Stomach (tissue), 9 donors: ENCODE measurements around the gene MAST2. TPM values are rescaled to one million over a fixed set of nuclear protein-coding genes. Genes with fewer than 3 reads are reported as not detected.
"Not testable (repeated sequence)": the region's sequence is repeated elsewhere in the genome, so short reads cannot be mapped to it uniquely, and the experiment has no call there.

Experiments used
- DNase-seq, 2 donors: peaks; one replicate each; pipeline versions ENCODE4 v3.0.0 to v3.0.0-alpha.2; 2013 to 2019
- H3K27ac ChIP-seq, 5 donors: fragments of 200-600 bp in 4 of 5; sonication (generic) in 4 of 5; one replicate each; pipeline ENCODE4 v1.5.1; 2013 to 2019; ENCODE audit warnings: mild to moderate bottlenecking in 1 of 5, moderate library complexity in 1 of 5
- H3K27me3 ChIP-seq, 3 donors: fragments of 200-600 bp; sonication (generic); one replicate each; pipeline ENCODE4 v1.5.1; 2017 to 2019; ENCODE audit warnings: mixed run types in 1 of 3
- H3K36me3 ChIP-seq, 4 donors: fragments of 200-600 bp; sonication (generic); 1 replicate in 3 of 4; 2 replicates in 1 of 4; pipeline ENCODE4 v1.5.1; 2016 to 2019
- H3K4me1 ChIP-seq, 4 donors: fragments of 200-600 bp; sonication (generic); one replicate each; pipeline ENCODE4 v1.5.1; 2016 to 2019
- H3K4me3 ChIP-seq, 4 donors: fragments of 200-600 bp; sonication (generic) in 3 of 4; one replicate each; pipeline ENCODE4 v1.5.1; 2016 to 2019; ENCODE audit warnings: mild to moderate bottlenecking in 1 of 4
- H3K9me3 ChIP-seq, 4 donors: fragments of 200-600 bp; sonication (generic); one replicate each; pipeline ENCODE4 v1.5.1; 2016 to 2019
- EP300 ChIP-seq: sonication (generic); formaldehyde crosslinking; IDR thresholded peaks from one replicate; pipeline ENCODE4 v1.6.1; 2017; ENCODE audit warnings: antibody characterized with exemption
- POLR2A ChIP-seq, 4 donors: fragments of 450-650 bp; IDR thresholded peaks; one replicate each; pipeline ENCODE4 v1.6.1; 2016; ENCODE audit warnings: antibody characterized with exemption in 4 of 4, control low read depth in 2 of 4, mild to moderate bottlenecking in 1 of 4, moderate library complexity in 1 of 4
- POLR2AphosphoS5 ChIP-seq, 3 donors: sonication (generic); formaldehyde crosslinking; IDR thresholded peaks; one replicate each; pipeline ENCODE4 v1.6.1; 2016; ENCODE audit warnings: antibody characterized with exemption in 3 of 3
- WGBS, 5 donors: extraction: QIAGEN DNeasy Blood & Tissue Kit in 3 of 5; methylation state at CpG; one replicate each; pipeline versions ENCODE4 v1.1.5 to v1.1.7; 2013 to 2018; 5-methylcytosine and 5-hydroxymethylcytosine counted together
- intact Hi-C: fragments of 100-400 bp; cut with DNase I; formaldehyde crosslinking; loops from one replicate; pipeline ENCODE4 v1.15.1; 2023; ENCODE audit warnings: low total_unique reads
- polyA plus RNA-seq, 3 donors: library from polyadenylated mRNA; stranded (reverse); fragments of 200-250 nt; gene quantifications; one replicate each; pipeline ENCODE4 v1.2.3, GENCODE V29; 2013
- total RNA-seq, 5 donors: library from RNA; depleted of rRNA; stranded (reverse); fragments of >200 nt; gene quantifications; one replicate each; pipeline versions ENCODE4 v1.1.0 to v1.2.3, GENCODE V29; 2014 to 2016
- TF ChIP-seq, protein P1 (sequence below), 7 experiments: fragments of 450-650 bp in 4 of 7; fragments of 200-600 bp in 3 of 7; sonication (generic) in 3 of 7; IDR thresholded peaks; one replicate each; pipeline ENCODE4 v1.5.1; 2016 to 2019; ENCODE audit warnings: antibody characterized with exemption in 7 of 7, control low read depth in 2 of 7, mild to moderate bottlenecking in 1 of 7
- donor health status: healthy with polysubstance abuse.
- donor health status: Bipolar disorder and iron deficiency.
- donor health status: healthy.

The MAST2 gene
- total and polyA plus RNA-seq, 8 donors: 5.3 to 131 (median 34.8) TPM

DNA sequence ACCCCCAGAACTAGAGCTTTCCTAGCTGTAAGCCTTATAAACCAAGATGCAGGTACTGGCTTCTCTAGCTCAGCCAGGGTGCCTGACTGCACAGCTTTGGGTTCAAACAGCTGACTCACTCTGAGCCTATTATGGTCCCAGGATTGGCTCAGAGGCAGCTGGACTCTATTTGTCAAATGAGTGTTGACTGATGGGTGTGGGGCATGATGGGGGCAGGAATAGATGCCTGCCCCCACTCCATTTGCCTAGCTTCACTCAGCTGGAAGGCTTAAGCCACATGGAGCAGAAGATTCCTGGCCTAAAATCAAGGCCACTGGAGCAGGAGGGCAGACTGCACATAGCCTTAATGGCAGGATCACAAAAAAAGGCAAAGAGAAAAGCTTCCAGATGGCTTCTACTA lies 238.6 kb downstream of the MAST2 start:
- peak in 1 of 2 donors; percentile 39 for DNase-seq
- no peak overlapping the region for H3K4me3 ChIP-seq

DNA sequence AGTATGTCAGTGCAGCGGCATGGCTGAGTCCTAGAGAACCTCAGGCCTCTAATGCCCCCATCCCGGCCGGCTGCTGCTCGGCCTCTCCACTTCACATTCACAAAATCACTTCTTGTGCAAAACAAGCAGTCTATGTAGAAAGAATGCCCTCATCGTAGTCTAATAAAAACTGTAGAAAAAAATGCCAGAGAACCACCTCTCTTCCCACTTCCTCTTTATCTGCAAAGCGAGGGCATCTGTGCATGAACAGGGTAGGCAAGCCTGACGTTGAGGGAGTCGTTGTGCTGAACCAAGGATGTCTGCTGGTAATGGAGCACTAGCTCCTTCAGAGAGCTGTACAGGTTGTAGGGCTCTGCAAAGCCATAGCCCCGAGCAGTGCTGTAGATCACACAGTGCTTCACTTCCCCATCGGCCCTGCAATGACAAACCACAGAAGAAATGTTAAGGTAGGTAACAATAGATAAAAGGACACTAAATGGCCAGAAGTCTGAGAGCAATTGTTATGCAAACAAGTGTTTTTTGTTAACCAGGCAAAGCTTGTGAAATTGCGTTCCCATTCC lies 240.1 kb downstream of the MAST2 start:
- no peak overlapping the region for H3K27ac ChIP-seq
- no peak for DNase-seq
- TF ChIP-seq POLR2A (IDR thresholded peaks at IDR 0.05) (no peak), EP300 (no peak), POLR2AphosphoS5 (IDR thresholded peaks at IDR 0.05) (no peak)
- TF ChIP-seq, protein P1, sequence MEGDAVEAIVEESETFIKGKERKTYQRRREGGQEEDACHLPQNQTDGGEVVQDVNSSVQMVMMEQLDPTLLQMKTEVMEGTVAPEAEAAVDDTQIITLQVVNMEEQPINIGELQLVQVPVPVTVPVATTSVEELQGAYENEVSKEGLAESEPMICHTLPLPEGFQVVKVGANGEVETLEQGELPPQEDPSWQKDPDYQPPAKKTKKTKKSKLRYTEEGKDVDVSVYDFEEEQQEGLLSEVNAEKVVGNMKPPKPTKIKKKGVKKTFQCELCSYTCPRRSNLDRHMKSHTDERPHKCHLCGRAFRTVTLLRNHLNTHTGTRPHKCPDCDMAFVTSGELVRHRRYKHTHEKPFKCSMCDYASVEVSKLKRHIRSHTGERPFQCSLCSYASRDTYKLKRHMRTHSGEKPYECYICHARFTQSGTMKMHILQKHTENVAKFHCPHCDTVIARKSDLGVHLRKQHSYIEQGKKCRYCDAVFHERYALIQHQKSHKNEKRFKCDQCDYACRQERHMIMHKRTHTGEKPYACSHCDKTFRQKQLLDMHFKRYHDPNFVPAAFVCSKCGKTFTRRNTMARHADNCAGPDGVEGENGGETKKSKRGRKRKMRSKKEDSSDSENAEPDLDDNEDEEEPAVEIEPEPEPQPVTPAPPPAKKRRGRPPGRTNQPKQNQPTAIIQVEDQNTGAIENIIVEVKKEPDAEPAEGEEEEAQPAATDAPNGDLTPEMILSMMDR (IDR thresholded peaks at IDR 0.05): no peak
- H3K36me3 ChIP-seq: peaks cover 0 to 15% (median 8%) of the 10 kb centered on the region in 4 donors
- intact Hi-C loops: no loop called here
- no peak overlapping the region for H3K4me3 ChIP-seq
- no peaks in the 10 kb centered on the region for H3K27me3 ChIP-seq
- peaks cover 0 to 38% (median 14%) of the 10 kb centered on the region in 4 donors for H3K4me1 ChIP-seq
- H3K9me3 ChIP-seq: no peaks in the 10 kb centered on the region
- 62 to 80% (median 71%) methylated on average over 11 of the region's 11 CpGs for WGBS, 5 donors

More for the DNA sequence above, 238.6 kb downstream of the MAST2 start:
- Histone ChIP-seq H3K27me3 (no peaks in the 10 kb centered on the region), H3K36me3 (peaks cover 0 to 15% (median 8%) of the 10 kb centered on the region in 4 donors), H3K4me1 (peaks cover 0 to 44% (median 18%) of the 10 kb centered on the region in 4 donors), H3K27ac (no peak overlapping the region), H3K9me3 (no peaks in the 10 kb centered on the region)
- intact Hi-C loops: no loop called here
- TF ChIP-seq POLR2A (IDR thresholded peaks at IDR 0.05): no peak
- no peak for TF ChIP-seq EP300
- no peak for TF ChIP-seq POLR2AphosphoS5 (IDR thresholded peaks at IDR 0.05)
- TF ChIP-seq, protein P1 (IDR thresholded peaks at IDR 0.05): no peak

DNA sequence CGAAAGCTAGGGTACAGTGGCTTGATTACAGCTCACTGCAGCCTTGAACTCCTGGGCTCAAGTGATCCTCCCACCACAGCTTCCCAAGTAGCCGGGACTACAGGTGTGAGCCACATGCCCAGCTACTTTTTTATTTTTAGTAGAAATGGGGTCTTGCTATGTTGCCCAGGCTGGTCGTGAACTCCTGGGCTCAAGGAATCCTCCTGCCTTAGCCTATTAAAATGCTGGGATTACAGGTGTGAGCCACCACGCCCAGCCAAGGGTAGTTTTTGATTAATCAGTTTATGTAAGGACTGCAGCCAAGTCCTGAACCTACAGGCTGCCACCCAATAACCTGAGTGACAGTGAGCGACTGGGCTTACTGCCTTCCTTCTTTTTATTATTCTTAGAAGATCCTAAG lies 240.7 kb downstream of the MAST2 start:
- Histone ChIP-seq H3K4me1 (peaks cover 0 to 35% (median 14%) of the 10 kb centered on the region in 4 donors), H3K9me3 (no peaks in the 10 kb centered on the region), H3K27me3 (no peaks in the 10 kb centered on the region), H3K4me3 (no peak overlapping the region), H3K36me3 (peaks cover 0 to 15% (median 8%) of the 10 kb centered on the region in 4 donors), H3K27ac (no peak overlapping the region)
- DNase-seq: no peak
- 82 to 92% (median 85%) methylated on average over 5 of the region's 5 CpGs for WGBS, 5 donors
- TF ChIP-seq, protein P1 (IDR thresholded peaks at IDR 0.05): no peak
- TF ChIP-seq EP300 (no peak), POLR2AphosphoS5 (IDR thresholded peaks at IDR 0.05) (no peak), POLR2A (IDR thresholded peaks at IDR 0.05) (no peak)
- intact Hi-C loops: no loop called here

DNA sequence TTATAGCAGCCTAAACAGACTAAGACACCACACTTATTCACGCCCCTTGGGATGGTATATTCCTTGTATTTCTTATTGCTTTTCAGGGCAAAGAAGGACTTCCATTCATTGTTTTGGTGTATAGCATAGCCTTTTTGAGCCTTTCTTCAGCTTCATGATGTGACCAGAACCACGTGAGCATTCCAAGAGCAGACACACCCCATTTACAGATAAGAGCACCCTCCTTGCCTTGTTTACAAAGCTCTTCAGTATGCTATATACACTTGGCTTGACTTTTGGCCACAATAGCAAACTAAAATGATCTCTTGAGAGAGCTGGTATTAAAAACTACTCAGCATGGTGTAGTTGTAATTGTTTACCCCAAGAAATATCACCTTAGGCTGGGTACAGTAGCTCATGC lies 250.3 kb downstream of the MAST2 start:
- peak in 1 of 2 donors; percentile 54 for DNase-seq
- intact Hi-C loops: no loop called here
- no peak overlapping the region for H3K27ac ChIP-seq
- H3K4me1 ChIP-seq: peaks cover 0 to 16% (median 5%) of the 10 kb centered on the region in 4 donors
- TF ChIP-seq POLR2AphosphoS5 (IDR thresholded peaks at IDR 0.05) (peak in 1 of 3 donors; percentile 28), EP300 (no peak)
- WGBS, 5 donors: 52 to 65% (median 64%) methylated on average over 2 of the region's 2 CpGs
- H3K36me3 ChIP-seq: peaks cover 0 to 27% (median 6%) of the 10 kb centered on the region in 4 donors
- no peaks in the 10 kb centered on the region for H3K9me3 ChIP-seq
- no peaks in the 10 kb centered on the region for H3K27me3 ChIP-seq
- no peak overlapping the region for H3K4me3 ChIP-seq

DNA sequence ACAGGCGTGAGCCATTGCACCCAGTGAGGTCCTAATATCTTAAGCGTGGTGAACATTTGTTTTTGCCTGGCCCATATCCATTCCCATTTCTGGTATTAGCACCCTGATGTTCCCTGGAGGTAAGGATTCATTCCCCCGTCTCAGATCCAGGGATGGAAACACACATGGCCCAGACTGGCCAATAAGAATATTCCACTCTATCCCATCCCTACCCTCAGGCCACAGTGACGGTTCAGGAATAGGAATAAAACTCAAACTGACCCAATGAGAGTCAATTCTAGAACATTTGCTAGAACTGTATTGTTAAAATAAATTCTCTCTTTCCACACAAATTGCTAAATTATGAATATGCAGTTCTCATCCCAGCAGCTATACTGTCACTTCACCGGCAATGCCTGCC lies 252.9 kb downstream of the MAST2 start:
- H3K27me3 ChIP-seq: no peaks in the 10 kb centered on the region
- H3K4me3 ChIP-seq: no peak overlapping the region
- DNase-seq: no peak
- intact Hi-C loops: no loop called here
- peaks cover 0 to 16% (median 5%) of the 10 kb centered on the region in 4 donors for H3K4me1 ChIP-seq
- H3K27ac ChIP-seq: no peak overlapping the region
- 96 to 99% (median 97%) methylated on average over 5 of the region's 5 CpGs for WGBS, 5 donors
- H3K9me3 ChIP-seq: no peaks in the 10 kb centered on the region
- peaks cover under 1 to 50% (median 9%) of the 10 kb centered on the region in 4 donors for H3K36me3 ChIP-seq
- TF ChIP-seq POLR2A (IDR thresholded peaks at IDR 0.05): no peak
- no peak for TF ChIP-seq POLR2AphosphoS5 (IDR thresholded peaks at IDR 0.05)
- TF ChIP-seq EP300: no peak
- TF ChIP-seq, protein P1 (IDR thresholded peaks at IDR 0.05): no peak

DNA sequence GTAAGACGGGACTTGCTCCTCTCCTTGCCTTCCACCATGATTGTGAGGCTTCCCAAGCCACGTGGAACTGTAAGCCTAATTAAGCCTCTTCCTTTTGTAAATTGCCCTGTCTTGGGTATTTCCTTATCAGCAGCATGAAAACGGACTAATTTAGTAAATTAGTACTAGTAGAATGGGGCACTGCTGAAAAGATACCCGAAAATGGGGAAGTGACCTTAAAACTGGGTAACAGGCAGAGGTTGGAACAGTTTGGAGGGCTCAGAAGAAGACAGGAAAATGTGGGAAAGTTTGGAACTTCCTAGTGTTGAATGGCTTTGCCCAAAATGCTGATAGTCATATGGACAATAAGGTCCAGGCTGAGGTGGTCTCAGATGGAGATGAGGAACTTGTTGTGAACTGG lies 253.8 kb downstream of the MAST2 start:
- H3K9me3 ChIP-seq, H3K27ac ChIP-seq, intact Hi-C loops, H3K4me3 ChIP-seq, H3K27me3 ChIP-seq, DNase-seq: not testable (repeated sequence)
- H3K4me1 ChIP-seq: peaks cover 0 to 17% (median 5%) of the 10 kb centered on the region in 4 donors
- H3K36me3 ChIP-seq: peaks cover 5 to 55% (median 14%) of the 10 kb centered on the region in 4 donors
- 87 to 91% (median 89%) methylated on average over 4 of the region's 4 CpGs for WGBS, 5 donors
